Left ventricle myocardium inferior (tissue), 1 donor: ENCODE measurements around the gene IRF4. TPM values are rescaled to one million over a fixed set of nuclear protein-coding genes. Genes with fewer than 3 reads are reported as not detected.

Experiments used
- DNase-seq: peaks from one replicate; pipeline ENCODE4 v3.0.0-alpha.2; 2020
- H3K27ac ChIP-seq: fragments of 200-600 bp; replicated peaks from 2 replicates; pipeline ENCODE4 v1.8.0; 2021
- H3K27me3 ChIP-seq: fragments of 200-600 bp; 2 replicates; pipeline ENCODE4 v1.8.0; 2021; ENCODE audit warnings: low read depth
- H3K36me3 ChIP-seq: fragments of 200-600 bp; 2 replicates; pipeline ENCODE4 v1.8.0; 2021
- H3K4me1 ChIP-seq: fragments of 200-600 bp; 2 replicates; pipeline ENCODE4 v1.8.0; 2021
- H3K4me3 ChIP-seq: fragments of 200-600 bp; 2 replicates; pipeline ENCODE4 v1.8.0; 2021; ENCODE audit warnings: mild to moderate bottlenecking, moderate library complexity
- H3K9me3 ChIP-seq: fragments of 200-600 bp; replicated peaks from 2 replicates; pipeline ENCODE4 v1.8.0; 2021
- CTCF ChIP-seq: fragments of 200-600 bp; IDR thresholded peaks from 2 replicates; pipeline ENCODE4 v1.8.0; 2021; ENCODE audit warnings: antibody characterized with exemption, mild to moderate bottlenecking, borderline replicate concordance
- intact Hi-C: fragments of 100-400 bp; cut with micrococcal nuclease; formaldehyde crosslinking; loops from one replicate; pipeline ENCODE4 v1.11.0; 2022
- total RNA-seq: library from RNA; stranded (reverse); fragmentation: NEBNext Ultra II Directional; extraction: Animal tissue kit (Norgen Biotek cat#: 25700); gene quantifications from one replicate; pipeline ENCODE4 v1.2.1, GENCODE V29; 2021
- donor health status: DM: no; HTN: yes; CAD: no; lungs with severe emphysema.

The IRF4 gene
- total RNA-seq, 1 donor from 2014 or later = 0.22 TPM

- peaks cover 10% of the 10 kb centered on the region for H3K4me1 ChIP-seq
- H3K36me3 ChIP-seq = no peaks in the 10 kb centered on the region
- no peaks in the 10 kb centered on the region for H3K9me3 ChIP-seq
- no peak for TF ChIP-seq CTCF
- intact Hi-C loops = no loop called here
- no peak overlapping the region for H3K4me3 ChIP-seq
- no peak for DNase-seq
- no peak overlapping the region for H3K27ac ChIP-seq
- H3K27me3 ChIP-seq = peaks cover 23% of the 10 kb centered on the region
These were observed 40.4 kb downstream of the IRF4 start for GRCh38 chr6:431986-432385.

GRCh38 chr6:434051-434705 is 42.6 kb downstream of the IRF4 start:
- TF ChIP-seq CTCF = no peak
- DNase-seq = no peak
- H3K36me3 ChIP-seq = no peaks in the 10 kb centered on the region

GRCh38 chr6:435441-436307 is 44.1 kb downstream of the IRF4 start:
- intact Hi-C loops = no loop called here
- DNase-seq = no peak
- Histone ChIP-seq H3K27me3 (peaks cover 5% of the 10 kb centered on the region), H3K27ac (no peak overlapping the region), H3K36me3 (no peaks in the 10 kb centered on the region), H3K4me3 (no peak overlapping the region), H3K4me1 (peaks cover 22% of the 10 kb centered on the region), H3K9me3 (no peaks in the 10 kb centered on the region)
- TF ChIP-seq CTCF = no peak

More at GRCh38 chr6:434051-434705, 42.6 kb downstream of the IRF4 start:
- intact Hi-C loops = no loop called here
- Histone ChIP-seq H3K9me3 (no peaks in the 10 kb centered on the region), H3K27me3 (peaks cover 5% of the 10 kb centered on the region), H3K27ac (no peak overlapping the region), H3K4me1 (peaks cover 14% of the 10 kb centered on the region), H3K4me3 (no peak overlapping the region)

GRCh38 chr6:436308-437036 is 44.9 kb downstream of the IRF4 start:
- peaks cover 5% of the 10 kb centered on the region for H3K27me3 ChIP-seq
- intact Hi-C loops = no loop called here
- DNase-seq = no peak
- no peak overlapping the region for H3K27ac ChIP-seq
- H3K4me3 ChIP-seq = no peak overlapping the region
- no peaks in the 10 kb centered on the region for H3K36me3 ChIP-seq
- no peak for TF ChIP-seq CTCF
- peaks cover 22% of the 10 kb centered on the region for H3K4me1 ChIP-seq
- no peaks in the 10 kb centered on the region for H3K9me3 ChIP-seq

GRCh38 chr6:437037-437392 is 45.5 kb downstream of the IRF4 start:
- no peak for TF ChIP-seq CTCF
- peaks cover under 1% of the 10 kb centered on the region for H3K27me3 ChIP-seq
- H3K36me3 ChIP-seq = no peaks in the 10 kb centered on the region
- no peak for DNase-seq
- no peak overlapping the region for H3K27ac ChIP-seq
- intact Hi-C loops = no loop called here
- H3K9me3 ChIP-seq = no peaks in the 10 kb centered on the region
- H3K4me3 ChIP-seq = no peak overlapping the region
- H3K4me1 ChIP-seq = peaks cover 22% of the 10 kb centered on the region
